HG03280 (cell line): ENCODE results near the gene TPSB2.
"Not testable (repeated sequence)": the region's sequence is repeated elsewhere in the genome, so short reads cannot be mapped to it uniquely, and the experiment has no call there.

ENCODE experiments used
- ATAC-seq: cut with Tn5 transposase; IDR thresholded peaks from one replicate; pipeline ENCODE4 v1.9.1; 2021; ENCODE audit warnings: mild to moderate bottlenecking, moderate library complexity; ENCODE audit not compliant: unreplicated experiment

The TPSB2 gene

DNA sequence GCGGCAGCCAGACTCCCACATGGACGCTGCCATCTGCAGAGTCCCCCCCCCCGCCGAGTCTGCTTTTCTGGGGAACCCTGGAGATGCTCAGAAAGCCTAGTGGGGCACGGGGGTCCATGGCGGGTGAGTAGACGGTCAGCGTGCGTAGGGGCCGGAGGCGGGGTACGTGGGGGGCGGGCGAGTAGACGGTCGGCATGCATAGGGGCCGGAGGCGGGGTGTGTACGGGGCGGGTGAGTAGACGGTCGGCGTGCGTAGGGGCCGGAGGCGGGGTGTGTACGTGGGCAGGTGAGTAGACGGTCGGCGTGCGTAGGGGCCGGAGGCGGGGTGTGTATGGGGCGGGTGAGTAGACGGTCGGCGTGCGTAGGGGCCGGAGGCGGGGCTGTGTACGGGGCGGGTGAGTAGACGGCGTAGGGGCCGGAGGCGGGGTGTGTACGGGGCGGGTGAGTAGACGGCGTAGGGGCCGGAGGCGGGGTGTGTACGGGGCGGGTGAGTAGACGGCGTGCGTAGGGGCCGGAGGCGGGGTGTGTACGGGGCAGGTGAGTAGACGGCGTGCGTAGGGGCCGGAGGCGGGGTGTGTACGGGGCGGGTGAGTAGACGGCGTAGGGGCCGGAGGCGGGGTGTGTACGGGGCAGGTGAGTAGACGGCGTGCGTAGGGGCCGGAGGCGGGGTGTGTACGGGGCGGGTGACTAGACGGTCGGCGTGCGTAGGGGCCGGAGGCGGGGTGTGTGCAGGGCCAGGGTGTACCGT is 44.4 kb downstream of the TPSB2 start:
- not testable (repeated sequence) for ATAC-seq

DNA sequence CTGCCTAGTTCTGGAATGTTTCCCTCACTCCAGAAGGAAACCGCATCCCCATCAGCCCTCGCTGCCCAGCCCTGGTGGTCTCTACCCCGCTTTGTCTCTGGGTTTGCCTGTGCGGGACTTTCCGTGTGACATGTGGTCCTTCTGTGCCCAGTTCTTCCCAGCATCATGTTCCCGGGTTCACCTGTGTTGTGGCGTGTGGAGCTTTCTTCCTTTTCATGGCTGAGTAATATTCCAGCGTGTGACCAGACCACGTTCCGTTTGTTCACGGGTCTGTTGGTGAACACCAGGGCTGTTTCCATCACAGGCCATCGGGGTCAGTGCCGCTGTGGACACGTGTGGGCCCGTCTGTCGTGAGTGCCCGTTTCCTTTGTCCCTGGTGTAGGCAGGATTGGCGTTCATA is 45.0 kb downstream of the TPSB2 start:
- ATAC-seq = no peak

DNA sequence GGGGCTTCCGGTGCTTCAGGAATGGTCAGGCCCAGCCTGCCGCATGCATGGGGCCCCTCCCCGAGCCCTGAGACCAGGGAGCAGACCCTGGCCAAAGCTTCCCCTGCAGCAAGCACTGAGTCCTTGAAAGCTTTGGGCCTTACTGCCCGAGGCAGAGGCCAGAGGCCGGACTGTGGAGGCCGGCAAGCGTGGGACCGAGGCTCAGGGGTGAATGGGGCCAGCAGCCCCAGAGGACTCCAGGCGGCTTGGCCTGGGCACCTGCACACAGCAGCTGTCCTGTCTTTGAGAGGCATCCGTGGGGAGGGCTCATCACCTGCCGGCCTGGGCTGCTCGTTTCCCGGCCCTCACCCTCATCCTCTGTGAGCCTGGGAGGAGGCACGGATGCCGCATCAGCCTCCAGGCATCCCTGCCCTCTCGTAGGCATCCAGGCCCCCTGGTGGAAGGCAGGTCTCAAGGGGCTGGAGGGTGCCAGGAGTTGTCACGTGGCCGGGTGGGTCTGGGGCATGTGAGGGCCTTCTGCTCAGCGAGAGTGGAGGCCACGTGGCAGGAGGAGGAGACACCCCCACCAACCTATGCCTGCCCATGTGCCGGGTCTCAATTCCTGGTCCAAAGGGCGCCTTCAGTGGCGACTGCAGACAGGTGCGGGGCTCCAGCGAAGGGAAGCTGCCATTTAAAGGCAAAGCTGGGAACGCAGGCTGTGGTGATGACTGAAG is 45.7 kb downstream of the TPSB2 start:
- no peak for ATAC-seq

DNA sequence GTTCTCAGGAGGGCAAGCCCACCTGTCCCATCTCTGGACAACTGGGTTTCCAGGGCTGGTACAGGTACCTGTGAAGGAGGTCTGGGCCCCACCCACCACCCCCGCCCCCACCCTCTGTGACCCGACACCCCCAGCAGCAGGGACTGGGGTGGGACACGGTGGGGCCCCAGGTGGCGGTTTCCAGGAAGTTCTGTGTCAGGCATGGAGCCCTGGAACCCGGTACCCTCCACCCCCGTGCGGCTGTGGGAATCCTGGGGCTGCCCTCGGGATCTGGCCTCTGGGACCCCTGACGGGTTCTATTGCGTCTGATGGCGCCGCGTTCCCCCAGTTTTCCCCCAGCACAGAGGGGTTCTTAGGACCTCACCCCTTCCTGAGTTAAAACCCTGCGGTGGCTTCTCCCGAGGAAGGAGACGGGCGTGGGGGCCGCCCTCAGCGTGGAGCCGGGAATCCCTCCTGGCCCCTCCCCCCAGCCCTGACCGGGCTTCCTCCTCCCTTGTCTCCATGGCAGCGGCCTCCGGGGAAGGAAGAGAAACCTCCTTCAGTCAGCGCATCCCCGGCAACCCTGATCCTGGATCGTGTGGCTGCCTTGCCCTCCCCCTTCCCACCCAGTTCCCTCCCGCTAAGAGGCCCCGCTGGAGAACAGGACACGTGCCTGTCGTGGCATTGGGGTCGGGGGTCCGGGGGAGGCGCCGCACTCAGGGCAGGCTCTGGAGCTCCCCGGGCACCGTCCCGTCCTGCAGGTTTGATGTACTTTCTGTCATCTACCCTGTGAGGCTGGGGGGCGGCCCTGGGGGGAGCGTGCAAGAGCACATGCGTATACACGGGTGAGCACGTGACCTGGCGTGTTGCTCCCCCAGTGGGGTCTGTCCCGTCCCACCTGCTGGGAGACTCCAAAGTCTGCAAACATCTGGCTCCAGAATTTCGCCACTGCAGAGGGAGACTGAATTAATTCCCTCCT is 46.8 kb downstream of the TPSB2 start:
- no peak for ATAC-seq

DNA sequence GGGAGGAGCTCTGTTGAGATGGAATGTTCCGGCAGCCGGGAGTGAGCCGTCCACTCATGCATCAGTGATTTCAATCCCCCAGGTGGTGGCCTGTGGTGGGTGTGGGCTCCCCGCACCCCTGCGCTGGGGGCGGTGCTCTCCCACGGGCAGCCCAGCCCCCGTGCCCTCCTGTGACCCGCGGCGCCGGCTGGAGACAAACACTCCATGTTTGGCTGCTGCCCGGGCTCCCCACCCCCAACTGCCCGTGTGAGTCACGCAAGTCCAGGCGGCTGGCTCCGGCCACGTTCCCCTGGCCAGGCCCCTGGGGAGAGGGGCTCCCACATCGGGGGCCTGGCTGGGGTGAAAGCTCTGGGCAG is 47.7 kb downstream of the TPSB2 start:
- ATAC-seq = no peak

DNA sequence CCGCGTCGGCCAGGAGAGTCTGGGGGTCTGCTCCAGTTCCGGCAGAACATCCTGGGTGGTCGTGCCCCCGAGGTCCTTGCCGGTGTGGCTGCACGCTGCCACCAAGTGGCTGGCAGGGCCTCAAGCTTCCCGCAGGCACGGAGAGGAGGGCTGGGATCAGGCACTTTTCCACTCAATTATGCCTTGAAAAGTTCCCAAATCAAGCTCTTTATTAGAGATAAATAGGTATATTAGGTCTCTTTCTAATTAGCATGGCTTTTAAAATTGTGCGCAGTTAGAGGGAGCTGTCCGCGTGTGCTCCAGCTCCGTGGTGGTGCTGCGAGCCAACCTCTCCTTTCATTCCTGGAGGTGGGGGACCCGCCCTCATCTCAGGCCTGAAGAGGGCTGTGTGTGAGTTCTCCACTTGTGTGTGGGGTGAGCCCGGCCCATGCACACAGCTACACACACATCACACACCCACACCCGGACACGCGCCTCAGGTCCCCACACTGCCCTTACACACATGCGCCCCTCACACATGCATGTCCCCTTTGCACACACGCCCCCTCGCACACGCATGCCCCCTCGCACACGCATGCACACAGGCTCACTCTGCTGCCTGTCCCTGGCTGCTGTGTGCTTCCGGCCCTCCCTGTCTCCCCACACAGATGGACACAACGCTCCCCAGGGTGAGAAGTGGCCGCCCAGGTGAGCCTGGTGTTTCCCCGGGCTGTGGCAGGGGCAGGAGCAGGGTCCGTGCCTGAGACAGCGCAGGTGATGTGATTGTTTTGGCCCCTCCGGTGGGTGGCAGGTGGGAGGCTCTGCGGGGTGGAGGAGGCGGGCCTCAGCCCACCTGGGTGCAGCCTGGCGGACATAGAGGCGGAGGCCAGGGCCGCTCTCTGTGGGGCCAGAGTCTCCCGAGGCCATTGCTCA is 48.3 kb downstream of the TPSB2 start:
- no peak for ATAC-seq

DNA sequence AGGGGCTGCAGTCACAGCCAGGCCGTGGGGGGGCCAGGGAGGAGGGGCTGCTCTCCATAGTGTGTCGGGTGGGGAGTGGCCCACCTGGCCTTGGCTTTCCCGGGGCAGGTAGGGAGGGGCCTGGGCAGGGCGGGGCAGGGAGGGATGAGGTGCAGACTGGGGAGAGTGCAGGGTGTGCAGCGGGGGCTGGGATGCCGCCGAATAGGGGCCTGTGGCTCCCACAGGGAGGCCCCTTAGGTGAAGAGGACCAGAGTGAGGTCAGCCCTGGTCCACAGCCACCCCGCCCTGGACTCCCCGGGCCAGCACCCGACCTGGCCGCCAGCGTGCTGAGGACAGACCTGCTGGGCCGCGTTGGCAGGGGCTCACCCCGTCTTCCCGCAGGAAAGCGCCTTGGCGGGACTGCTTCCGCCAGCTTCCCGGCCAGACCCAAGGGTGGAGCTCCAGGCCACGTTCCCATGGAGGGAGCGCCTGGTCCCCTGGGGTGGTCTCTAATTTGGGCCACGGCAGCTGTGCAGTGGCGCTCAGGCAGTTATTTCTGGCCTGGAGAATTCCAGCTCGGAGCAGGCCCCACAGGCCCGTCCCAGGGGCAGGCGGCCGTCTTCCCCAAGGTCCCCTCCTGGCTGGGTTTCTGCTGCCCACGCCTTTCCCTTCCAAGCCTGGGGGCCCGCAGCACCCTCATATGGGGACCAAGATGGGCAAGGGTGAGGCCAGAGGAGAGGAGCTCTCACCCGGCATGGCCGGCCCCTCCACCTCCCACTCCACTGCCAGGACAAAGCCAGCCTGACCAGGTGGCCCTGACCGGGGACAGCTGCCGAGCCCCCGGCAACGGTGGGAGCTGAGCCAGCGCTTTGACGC is 49.2 kb downstream of the TPSB2 start:
- no peak for ATAC-seq
